C4-2B (cell line): Measurements from ENCODE around the gene PRIM1.

Experiments
- H3K27ac ChIP-seq: fragments of 450-650 bp; 2 replicates; pipeline ENCODE4 v1.5.1; 2017
- CTCF ChIP-seq: fragments of 450-650 bp; conservative IDR thresholded peaks from 2 replicates; pipeline ENCODE4 v1.5.1; 2017; ENCODE audit warnings: mild to moderate bottlenecking
- ZFX ChIP-seq: fragments of 450-650 bp; IDR thresholded peaks from 2 replicates; pipeline ENCODE4 v1.6.1; 2017

Gene PRIM1

DNA sequence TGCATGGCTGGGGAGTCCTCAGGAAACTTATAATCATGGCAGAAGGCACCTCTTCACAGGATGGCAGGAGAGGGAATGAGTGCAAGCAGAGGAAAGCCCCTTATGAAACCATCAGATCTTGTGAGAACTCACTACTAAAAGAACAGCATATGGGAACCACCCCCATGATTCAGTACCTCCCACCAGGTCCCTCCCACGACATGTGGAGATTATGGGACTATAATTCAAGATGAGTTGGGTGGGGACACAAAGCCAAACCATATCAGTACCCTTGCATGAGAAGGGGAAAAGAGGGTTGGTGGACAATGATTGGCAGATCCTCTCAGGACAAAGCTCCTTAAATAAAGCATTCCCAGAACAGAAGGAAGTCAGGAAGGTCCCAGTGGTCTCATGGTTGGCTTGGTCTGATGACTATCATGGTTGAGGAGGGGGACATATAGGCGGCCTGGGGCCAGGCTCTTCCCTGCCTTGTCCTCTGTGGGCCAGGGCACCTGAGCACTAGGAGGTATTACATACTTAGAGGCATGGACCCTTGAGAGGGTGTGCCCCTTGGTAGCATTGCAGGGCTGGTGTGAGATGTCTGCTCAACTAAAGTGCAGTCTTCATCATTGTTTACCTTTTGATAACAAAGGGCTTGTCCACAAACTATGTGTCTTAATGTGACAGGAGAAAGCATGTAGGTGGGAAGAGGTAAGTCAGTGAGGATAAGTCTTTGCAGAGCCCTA is 33.2 kb upstream of the PRIM1 start:
- no peak for TF ChIP-seq ZFX
- TF ChIP-seq CTCF: no peak
- H3K27ac ChIP-seq: no peak overlapping the region

DNA sequence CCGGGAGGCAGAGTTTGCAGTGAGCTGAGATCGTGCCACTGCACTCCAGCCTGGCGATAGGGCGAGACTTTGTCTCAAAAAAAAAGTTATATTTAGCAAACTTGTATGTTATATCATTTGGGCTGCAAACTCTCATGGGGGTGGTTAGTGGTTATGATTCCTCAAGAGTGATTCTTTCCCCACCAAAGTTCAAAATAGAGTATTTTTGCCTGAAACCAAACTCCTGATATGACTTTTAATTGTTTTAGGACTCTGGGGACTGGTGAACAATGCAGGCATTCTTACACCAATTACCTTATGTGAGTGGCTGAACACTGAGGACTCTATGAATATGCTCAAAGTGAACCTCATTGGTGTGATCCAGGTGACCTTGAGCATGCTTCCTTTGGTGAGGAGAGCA is 29.6 kb upstream of the PRIM1 start:
- TF ChIP-seq CTCF (no peak), ZFX (no peak)

GRCh38 chr12:56778756-56779155 is 26.6 kb upstream of the PRIM1 start:
- TF ChIP-seq ZFX (no peak), CTCF (no peak)
- H3K27ac ChIP-seq: peak overlapping the region; percentile 5

More for the DNA sequence above, 29.6 kb upstream of the PRIM1 start:
- H3K27ac ChIP-seq: 0 out of 2 replicates have a peak overlapping the region, but pooled peaks have one; percentile 18

DNA sequence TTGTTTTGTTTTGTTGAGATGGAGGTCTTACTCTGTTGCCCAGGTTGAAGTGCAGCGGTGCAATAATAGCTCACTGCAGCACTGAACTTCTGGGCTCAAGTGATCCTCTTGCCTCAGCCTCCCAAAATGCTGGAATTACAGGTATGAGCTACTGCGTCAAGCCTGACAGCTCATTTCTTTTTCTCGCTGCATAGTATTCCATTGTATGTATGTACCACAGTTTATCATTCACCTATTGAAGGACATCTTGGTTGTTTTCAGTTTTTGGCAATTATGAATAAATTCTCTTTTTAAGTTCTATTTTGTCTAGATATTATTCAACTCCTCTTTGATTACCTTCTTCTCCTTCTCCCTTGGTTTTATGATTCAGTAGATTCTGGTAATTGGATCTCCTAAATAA is 24.5 kb upstream of the PRIM1 start:
- H3K27ac ChIP-seq: no peak overlapping the region
- TF ChIP-seq ZFX (no peak), CTCF (no peak)

- H3K27ac ChIP-seq: no peak overlapping the region
- TF ChIP-seq ZFX (no peak), CTCF (no peak)
Observed at GRCh38 chr12:56775638-56776037, 23.5 kb upstream of the PRIM1 start.

DNA sequence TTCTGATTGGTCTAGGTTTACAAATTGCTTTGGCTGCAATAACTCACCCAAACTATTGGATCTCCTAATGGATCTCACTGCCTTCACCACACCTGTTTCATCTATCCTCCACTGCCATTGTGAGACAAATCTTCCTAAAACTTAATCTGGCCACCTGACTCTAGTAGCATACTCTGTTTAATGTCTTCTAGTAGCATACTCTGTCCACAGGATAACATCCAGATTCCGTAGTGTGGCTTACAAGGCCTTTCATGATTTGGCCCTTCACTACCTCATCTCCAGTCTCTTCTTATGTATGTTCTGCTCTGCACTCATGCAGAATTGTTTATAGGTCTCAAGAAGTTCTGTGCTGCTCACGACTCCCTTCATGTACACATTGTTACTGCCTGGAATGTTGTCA is 21.0 kb upstream of the PRIM1 start:
- H3K27ac ChIP-seq: no peak overlapping the region
- TF ChIP-seq ZFX: no peak
- no peak for TF ChIP-seq CTCF

- no peak overlapping the region for H3K27ac ChIP-seq
- no peak for TF ChIP-seq ZFX
- no peak for TF ChIP-seq CTCF
Observed at GRCh38 chr12:56772625-56773024, 20.5 kb upstream of the PRIM1 start.
